HepG2 (cell line): ENCODE data around the gene SLC19A1. TPM values are rescaled to one million over a fixed set of nuclear protein-coding genes. Genes with fewer than 3 reads are reported as not detected.

Source experiments
- HDAC6 ChIP-seq: fragments of 200-600 bp; sonication (generic); IDR thresholded peaks from 2 replicates; pipeline ENCODE4 v1.7.0; 2017; ENCODE audit warnings: mild to moderate bottlenecking, antibody characterized with exemption, low read length, low read depth
- KDM2A ChIP-seq: sonication (generic); formaldehyde crosslinking; IDR thresholded peaks from 2 replicates; pipeline ENCODE4 v1.4.0; 2020; ENCODE audit warnings: low read depth, missing genetic modification reagents, borderline replicate concordance
- KLF16 ChIP-seq, 2 experiments: sonication (generic) in 1 of 2; formaldehyde crosslinking in 1 of 2; IDR thresholded peaks; 2 replicates each; pipeline versions ENCODE4 v1.6.1 to v1.8.0; 2016 to 2023; ENCODE audit warnings: missing genetic modification reagents in 2 of 2, missing compliant biosample characterization in 1 of 2
- PAF1 ChIP-seq: IDR thresholded peaks from 2 replicates; pipeline ENCODE4 v1.6.1; 2016; ENCODE audit warnings: missing genetic modification reagents, missing compliant biosample characterization
- PRPF4 ChIP-seq: fragments of 200-400 bp; formaldehyde crosslinking; IDR thresholded peaks from 2 replicates; pipeline ENCODE4 v1.6.1; 2016; ENCODE audit warnings: low read length, low read depth; ENCODE audit not compliant: poor library complexity, severe bottlenecking
- RFX3 ChIP-seq: IDR thresholded peaks from 2 replicates; pipeline ENCODE4 v1.6.1; 2016; ENCODE audit warnings: missing biosample characterization, missing genetic modification reagents
- SNAPC5 ChIP-seq: sonication (generic); formaldehyde crosslinking; IDR thresholded peaks from 2 replicates; pipeline ENCODE4 v1.8.1; 2023; ENCODE audit warnings: mild to moderate bottlenecking, missing genetic modification reagents, borderline replicate concordance
- SOX13 ChIP-seq, 3 experiments: fragments of 450-650 bp in 1 of 3; sonication (generic) in 1 of 3; formaldehyde crosslinking in 1 of 3; IDR thresholded peaks in 2 of 3; conservative IDR thresholded peaks in 1 of 3; 2 replicates each; pipeline versions ENCODE4 v1.5.0 to v1.6.1; 2016 to 2020; ENCODE audit warnings: antibody characterized with exemption in 1 of 3, mild to moderate bottlenecking in 1 of 3, missing compliant biosample characterization in 1 of 3, missing genetic modification reagents in 1 of 3, moderate library complexity in 1 of 3
- TCF7L2 ChIP-seq: IDR thresholded peaks from 2 replicates; pipeline ENCODE4 v1.6.1; 2011; ENCODE audit warnings: mild to moderate bottlenecking, low read depth, low read length, moderate library complexity
- WIZ ChIP-seq: sonication (generic); formaldehyde crosslinking; IDR thresholded peaks from 2 replicates; pipeline ENCODE4 v1.5.1; 2020; ENCODE audit warnings: mild to moderate bottlenecking, missing genetic modification reagents
- ZMYM3 ChIP-seq: sonication (generic); formaldehyde crosslinking; IDR thresholded peaks from 2 replicates; pipeline ENCODE4 v1.5.1; 2020; ENCODE audit warnings: mild to moderate bottlenecking, missing genetic modification reagents
- ZNF292 ChIP-seq: sonication (generic); formaldehyde crosslinking; IDR thresholded peaks from 2 replicates; pipeline ENCODE4 v1.8.1; 2022; ENCODE audit warnings: mild to moderate bottlenecking, low read depth, missing genetic modification reagents, borderline replicate concordance
- ZNF678 ChIP-seq: sonication (generic); formaldehyde crosslinking; IDR thresholded peaks from 2 replicates; pipeline ENCODE4 v1.4.0; 2020; ENCODE audit warnings: mild to moderate bottlenecking, missing genetic modification reagents
- ZNF687 ChIP-seq: sonication (generic); formaldehyde crosslinking; IDR thresholded peaks from 2 replicates; pipeline ENCODE4 v1.5.1; 2020; ENCODE audit warnings: mild to moderate bottlenecking, missing genetic modification reagents, moderate library complexity
- ZNF747 ChIP-seq: sonication (generic); formaldehyde crosslinking; IDR thresholded peaks from 2 replicates; pipeline ENCODE4 v1.8.1; 2023; ENCODE audit warnings: missing genetic modification reagents, mild to moderate bottlenecking, borderline replicate concordance
- polyA plus RNA-seq, 8 experiments: library from polyadenylated mRNA; depleted of rRNA in 3 of 8; stranded (reverse) in 7 of 8; unstranded in 1 of 8; fragments of >200 nt; fragmentation: Illumina TruSeq in 4 of 8; extraction: Trizol in 4 of 8; gene quantifications; 2 replicates each; pipeline versions ENCODE4 v1.2.1 to v1.2.3, GENCODE V29; 2011 to 2016; ENCODE audit warnings: low read depth in 4 of 8, missing spikeins in 1 of 8, mixed read lengths in 1 of 8; ENCODE audit not compliant: insufficient read depth in 1 of 8
- total RNA-seq, 5 experiments: library from RNA; depleted of rRNA; stranded (reverse); fragments of >200 nt; fragmentation: Illumina TruSeq; extraction: Trizol; gene quantifications; 2 replicates each; pipeline ENCODE4 v1.2.3, GENCODE V29; 2016; ENCODE audit warnings: low read depth in 1 of 5
- TF ChIP-seq, protein P1 (sequence below): sonication (generic); formaldehyde crosslinking; IDR thresholded peaks from 2 replicates; pipeline ENCODE4 v1.4.0; 2020; ENCODE audit warnings: missing genetic modification reagents
- TF ChIP-seq, protein P2 (sequence below): sonication (generic); formaldehyde crosslinking; IDR thresholded peaks from 2 replicates; pipeline ENCODE4 v1.5.0; 2020; ENCODE audit warnings: missing genetic modification reagents
- TF ChIP-seq, protein P3 (sequence below): sonication (generic); formaldehyde crosslinking; IDR thresholded peaks from 2 replicates; pipeline ENCODE4 v1.4.0; 2020; ENCODE audit warnings: missing genetic modification reagents
- TF ChIP-seq, protein P4 (sequence below): sonication (generic); formaldehyde crosslinking; IDR thresholded peaks from 2 replicates; pipeline ENCODE4 v1.4.0; 2020; ENCODE audit warnings: mild to moderate bottlenecking, missing genetic modification reagents, borderline replicate concordance

SLC19A1 gene
- total and polyA plus RNA-seq, 2 of the 13 experiments (the other 11 are each of a cell fraction or from before 2014, with no cell fraction given), result 21.8 to 23.0 TPM

DNA sequence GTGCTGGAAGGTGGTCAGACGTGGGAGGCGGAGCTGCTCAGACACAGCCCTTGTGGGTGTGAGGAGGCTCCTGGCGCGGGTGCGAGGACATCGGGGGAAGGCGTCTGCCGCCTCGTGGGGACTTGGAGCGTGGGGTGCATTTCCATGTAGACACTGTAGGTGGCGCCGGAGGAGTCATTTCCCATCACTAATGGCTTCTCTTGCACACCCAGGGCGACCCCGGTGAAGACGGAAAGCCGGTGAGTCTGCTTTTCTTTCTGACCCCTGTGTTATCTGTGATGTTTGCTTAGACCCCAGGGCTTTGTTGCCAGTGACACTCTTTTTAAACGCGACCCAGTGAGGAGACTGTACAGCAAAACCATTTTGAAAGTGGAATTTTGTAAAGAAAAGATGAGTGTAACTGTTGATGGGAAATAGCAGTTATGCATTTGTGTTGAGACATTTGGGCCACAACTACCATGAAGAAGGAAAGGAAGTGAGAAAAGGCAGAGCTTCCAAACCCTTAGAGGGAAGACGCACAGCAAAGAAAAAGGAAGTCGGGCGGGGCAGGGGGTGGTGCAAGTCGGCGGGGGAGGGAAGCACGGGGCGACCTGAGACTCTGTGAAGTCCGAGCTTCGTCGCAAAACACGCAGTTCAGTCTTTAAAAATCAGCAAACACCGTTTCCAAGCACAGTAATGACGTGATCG lies 64.0 kb downstream of the SLC19A1 start (continued):
- TF ChIP-seq, protein P1, sequence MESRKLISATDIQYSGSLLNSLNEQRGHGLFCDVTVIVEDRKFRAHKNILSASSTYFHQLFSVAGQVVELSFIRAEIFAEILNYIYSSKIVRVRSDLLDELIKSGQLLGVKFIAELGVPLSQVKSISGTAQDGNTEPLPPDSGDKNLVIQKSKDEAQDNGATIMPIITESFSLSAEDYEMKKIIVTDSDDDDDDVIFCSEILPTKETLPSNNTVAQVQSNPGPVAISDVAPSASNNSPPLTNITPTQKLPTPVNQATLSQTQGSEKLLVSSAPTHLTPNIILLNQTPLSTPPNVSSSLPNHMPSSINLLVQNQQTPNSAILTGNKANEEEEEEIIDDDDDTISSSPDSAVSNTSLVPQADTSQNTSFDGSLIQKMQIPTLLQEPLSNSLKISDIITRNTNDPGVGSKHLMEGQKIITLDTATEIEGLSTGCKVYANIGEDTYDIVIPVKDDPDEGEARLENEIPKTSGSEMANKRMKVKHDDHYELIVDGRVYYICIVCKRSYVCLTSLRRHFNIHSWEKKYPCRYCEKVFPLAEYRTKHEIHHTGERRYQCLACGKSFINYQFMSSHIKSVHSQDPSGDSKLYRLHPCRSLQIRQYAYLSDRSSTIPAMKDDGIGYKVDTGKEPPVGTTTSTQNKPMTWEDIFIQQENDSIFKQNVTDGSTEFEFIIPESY (CRISPR knock-in tag), result peak; percentile 93
- TF ChIP-seq ZNF687, result peak; percentile 69
- no peak for TF ChIP-seq TCF7L2
- TF ChIP-seq ZNF292, result no peak
- TF ChIP-seq, protein P2, sequence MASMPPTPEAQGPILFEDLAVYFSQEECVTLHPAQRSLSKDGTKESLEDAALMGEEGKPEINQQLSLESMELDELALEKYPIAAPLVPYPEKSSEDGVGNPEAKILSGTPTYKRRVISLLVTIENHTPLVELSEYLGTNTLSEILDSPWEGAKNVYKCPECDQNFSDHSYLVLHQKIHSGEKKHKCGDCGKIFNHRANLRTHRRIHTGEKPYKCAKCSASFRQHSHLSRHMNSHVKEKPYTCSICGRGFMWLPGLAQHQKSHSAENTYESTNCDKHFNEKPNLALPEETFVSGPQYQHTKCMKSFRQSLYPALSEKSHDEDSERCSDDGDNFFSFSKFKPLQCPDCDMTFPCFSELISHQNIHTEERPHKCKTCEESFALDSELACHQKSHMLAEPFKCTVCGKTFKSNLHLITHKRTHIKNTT (CRISPR knock-in tag), result no peak
- TF ChIP-seq KDM2A (CRISPR knock-in tag), result no peak
- no peak for TF ChIP-seq ZNF747 (CRISPR knock-in tag)
- TF ChIP-seq ZNF678 (CRISPR knock-in tag), result no peak
- no peak for TF ChIP-seq ZMYM3 (CRISPR knock-in tag)
- TF ChIP-seq SOX13 (IDR thresholded peaks at IDR 0.05), result no peak
- 0 out of 4 replicates have a peak, but pooled peaks of 1 of the 2 experiments have one; percentile 8 for TF ChIP-seq SOX13 (CRISPR knock-in tag; conservative IDR thresholded peaks at IDR 0.05 in 1 of 2, IDR thresholded peaks at IDR 0.05 in 1 of 2)
- TF ChIP-seq SNAPC5 (CRISPR knock-in tag), result no peak
- no peak for TF ChIP-seq KLF16 (CRISPR knock-in tag; IDR thresholded peaks at IDR 0.05)
- TF ChIP-seq, protein P3, sequence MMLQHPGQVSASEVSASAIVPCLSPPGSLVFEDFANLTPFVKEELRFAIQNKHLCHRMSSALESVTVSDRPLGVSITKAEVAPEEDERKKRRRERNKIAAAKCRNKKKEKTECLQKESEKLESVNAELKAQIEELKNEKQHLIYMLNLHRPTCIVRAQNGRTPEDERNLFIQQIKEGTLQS (CRISPR knock-in tag), result no peak
- no peak for TF ChIP-seq PAF1
- TF ChIP-seq, protein P4, sequence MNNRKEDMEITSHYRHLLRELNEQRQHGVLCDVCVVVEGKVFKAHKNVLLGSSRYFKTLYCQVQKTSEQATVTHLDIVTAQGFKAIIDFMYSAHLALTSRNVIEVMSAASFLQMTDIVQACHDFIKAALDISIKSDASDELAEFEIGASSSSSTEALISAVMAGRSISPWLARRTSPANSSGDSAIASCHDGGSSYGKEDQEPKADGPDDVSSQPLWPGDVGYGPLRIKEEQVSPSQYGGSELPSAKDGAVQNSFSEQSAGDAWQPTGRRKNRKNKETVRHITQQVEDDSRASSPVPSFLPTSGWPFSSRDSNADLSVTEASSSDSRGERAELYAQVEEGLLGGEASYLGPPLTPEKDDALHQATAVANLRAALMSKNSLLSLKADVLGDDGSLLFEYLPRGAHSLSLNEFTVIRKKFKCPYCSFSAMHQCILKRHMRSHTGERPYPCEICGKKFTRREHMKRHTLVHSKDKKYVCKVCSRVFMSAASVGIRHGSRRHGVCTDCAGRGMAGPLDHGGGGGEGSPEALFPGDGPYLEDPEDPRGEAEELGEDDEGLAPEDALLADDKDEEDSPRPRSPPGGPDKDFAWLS (CRISPR knock-in tag), result no peak
- TF ChIP-seq RFX3 (CRISPR knock-in tag), result no peak
- no peak for TF ChIP-seq HDAC6
- TF ChIP-seq PRPF4, result peak; percentile 30
- no peak for TF ChIP-seq WIZ
